Measurements from ENCODE around the gene SCARB2.

- TF ChIP-seq CTCF (IDR thresholded peaks at IDR 0.05 in 8 of 11, conservative IDR thresholded peaks at IDR 0.05 in 3 of 11) (no peak), POLR2A (IDR thresholded peaks at IDR 0.05) (no peak)
Observed at GRCh38 chr4:76197971-76198410, 15.6 kb downstream of the SCARB2 start.

Measured in spleen (tissue), 7 donors.